KBM-7 (cell line): ENCODE results near the gene PRKCA.

Experiments used
- DNase-seq: peaks from one replicate; pipeline ENCODE4 v3.0.0-alpha.2; 2015
- in situ Hi-C: fragments of 300-500 bp; cut with MboI; formaldehyde crosslinking; loops from 2 replicates; pipeline ENCODE4 v1.14.3; 2020; ENCODE audit warnings: low sequenced_read_pairs, low pct_unique_long_range_greater_than_20kb, mixed read lengths

Gene PRKCA

GRCh38 chr17:66564992-66565465 is 262.6 kb downstream of the PRKCA start:
- in situ Hi-C loops = no loop called here
- no peak for DNase-seq

DNA sequence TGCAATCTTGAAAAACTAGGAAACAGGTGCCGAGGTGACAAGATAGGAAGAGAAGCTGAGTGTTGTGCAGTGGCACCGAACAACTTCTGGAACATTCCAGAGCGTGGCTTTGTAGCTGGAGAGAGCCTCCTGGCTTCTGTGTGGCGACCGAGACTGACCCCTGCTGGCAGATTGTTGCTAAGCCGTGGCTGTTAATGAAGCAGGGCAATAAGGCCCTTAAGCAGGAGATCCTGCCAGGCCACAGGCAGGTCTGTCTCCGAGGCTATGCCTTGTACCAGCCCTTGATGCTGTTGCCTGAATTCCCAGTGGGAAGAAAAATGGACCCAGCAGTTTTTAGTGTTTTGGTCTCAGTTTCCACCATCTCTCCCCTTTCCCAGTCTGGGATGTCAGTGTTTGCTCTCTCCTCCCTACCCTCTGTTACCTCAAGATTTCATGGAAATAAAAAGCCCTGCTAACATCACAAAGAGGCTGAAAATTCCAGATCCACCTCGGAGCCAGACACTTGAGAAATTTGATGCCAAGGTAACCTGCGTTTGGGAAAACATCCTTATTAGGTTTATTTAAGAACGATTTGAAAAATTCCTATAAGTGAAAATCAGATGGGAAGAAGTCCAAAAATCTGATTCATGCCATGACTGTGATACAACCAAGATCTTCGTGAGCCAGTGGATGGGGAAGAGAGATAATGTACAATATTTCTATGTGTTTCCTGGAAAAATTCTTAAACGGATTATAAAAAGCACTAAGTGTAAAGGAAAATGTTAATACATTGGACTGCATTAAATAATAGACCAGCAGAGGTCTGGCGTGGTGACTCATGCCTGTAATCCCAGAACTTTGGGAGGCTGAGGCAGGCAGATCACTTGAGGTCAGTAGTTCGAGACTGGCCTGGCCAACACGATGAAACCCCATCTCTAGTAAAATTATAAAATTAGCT is 265.1 kb downstream of the PRKCA start:
- peak; percentile 81 for DNase-seq
- in situ Hi-C loops = no loop called here

GRCh38 chr17:66569572-66569971 is 267.2 kb downstream of the PRKCA start:
- DNase-seq = no peak
- in situ Hi-C loops = no loop called here

DNA sequence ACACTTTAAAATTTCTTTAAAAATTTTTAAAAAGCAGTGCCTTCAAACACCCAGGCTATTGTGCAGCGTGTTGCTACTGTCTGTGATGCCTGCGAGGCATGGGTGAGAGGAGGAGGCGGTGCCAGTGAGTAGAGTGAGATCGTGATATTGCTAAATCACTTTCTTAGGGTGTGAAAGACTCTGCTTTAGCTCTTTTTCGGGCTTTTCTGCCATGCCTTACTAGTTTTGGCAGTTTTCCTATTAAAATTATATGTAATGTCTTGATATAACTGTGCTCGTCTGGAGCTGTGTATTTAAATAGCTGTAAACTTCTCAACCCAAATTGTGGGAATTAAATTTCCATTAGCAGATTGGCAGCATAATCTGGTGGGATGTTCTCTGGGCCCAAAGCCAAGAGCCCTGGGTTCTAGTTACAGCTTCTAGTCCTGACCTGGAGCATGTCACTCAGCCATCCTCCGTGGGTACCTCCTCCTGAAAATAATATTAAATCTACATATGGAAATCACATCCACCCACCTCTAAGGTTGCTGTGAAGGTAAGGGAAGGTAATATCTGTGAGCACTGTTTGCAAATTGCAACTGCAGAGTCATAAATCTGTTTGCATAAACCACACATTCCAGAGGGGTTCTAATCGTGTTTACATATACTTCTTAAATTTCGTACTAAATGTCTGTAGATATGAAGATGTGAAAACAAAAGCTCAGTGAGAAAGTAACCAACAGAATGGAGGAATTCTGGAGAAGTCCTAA is 268.2 kb downstream of the PRKCA start:
- in situ Hi-C loops = no loop called here
- no peak for DNase-seq

GRCh38 chr17:66571745-66572144 is 269.3 kb downstream of the PRKCA start:
- DNase-seq = no peak
- in situ Hi-C loops = no loop called here

DNA sequence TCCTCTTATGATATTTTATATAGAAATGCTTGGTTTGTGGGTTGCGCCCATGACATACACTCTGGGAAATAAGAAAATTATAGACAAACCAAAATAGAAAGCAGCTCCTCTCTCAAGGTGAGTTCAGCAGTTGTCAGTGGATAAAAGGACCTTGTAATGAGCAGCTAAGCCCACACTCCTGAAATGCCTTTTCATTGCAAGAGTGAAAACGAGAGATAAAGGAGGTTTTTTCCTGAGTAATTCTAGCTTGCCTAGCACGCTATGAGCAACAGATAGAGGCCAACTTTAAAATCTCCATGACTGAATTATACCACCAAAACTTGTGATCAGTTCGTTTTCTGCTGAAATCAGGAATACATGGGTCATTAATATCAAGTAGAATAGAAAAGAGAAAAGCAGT is 270.7 kb downstream of the PRKCA start:
- DNase-seq = no peak
- in situ Hi-C loops = no loop called here

- in situ Hi-C loops = no loop called here
- DNase-seq = no peak
Observed at GRCh38 chr17:66574123-66574522, 271.7 kb downstream of the PRKCA start.

DNA sequence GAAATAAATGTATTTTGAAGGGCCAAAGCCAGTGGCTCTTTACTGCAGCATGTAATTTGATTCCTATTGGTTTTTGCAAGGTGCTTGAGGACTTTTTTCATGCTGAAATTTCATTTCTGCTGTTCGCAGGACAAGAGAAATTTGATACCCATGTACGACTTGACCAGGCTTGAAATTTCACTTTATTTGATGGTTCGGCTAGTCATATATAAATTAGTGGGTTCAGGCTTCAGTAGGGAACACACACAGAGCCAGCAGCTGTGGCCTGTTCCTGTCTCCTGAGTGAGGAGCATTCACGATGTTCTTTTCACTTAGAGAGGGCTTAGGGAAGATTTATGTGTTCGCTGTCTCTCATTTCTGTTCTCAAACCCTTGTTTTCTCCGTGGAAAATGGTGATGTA is 274.1 kb downstream of the PRKCA start:
- DNase-seq = no peak
- in situ Hi-C loops = no loop called here

GRCh38 chr17:66577041-66577440 is 274.6 kb downstream of the PRKCA start:
- DNase-seq = no peak
- in situ Hi-C loops = no loop called here

- in situ Hi-C loops = no loop called here
- no peak for DNase-seq
Observed at GRCh38 chr17:66578781-66579489, 276.5 kb downstream of the PRKCA start.

DNA sequence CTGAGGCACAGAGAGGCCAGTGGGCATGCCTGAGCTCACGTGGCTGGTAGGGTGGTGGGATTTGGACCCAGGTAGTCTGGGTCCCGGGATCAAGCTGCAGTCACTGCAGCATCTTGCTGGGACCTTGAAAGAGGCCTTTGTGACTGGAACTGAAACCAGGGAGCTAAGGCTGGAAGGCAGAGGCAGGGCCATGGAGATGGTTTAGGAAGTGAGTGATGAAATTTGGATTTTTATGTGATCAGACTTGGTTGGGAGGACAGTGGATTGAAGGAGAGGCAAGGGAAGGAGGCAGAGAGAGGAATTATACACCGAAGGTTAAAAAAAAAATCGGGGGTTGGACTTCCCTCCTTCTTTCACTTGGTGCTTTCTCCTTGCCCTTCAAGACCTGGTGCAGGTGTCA is 277.1 kb downstream of the PRKCA start:
- in situ Hi-C loops = no loop called here
- DNase-seq = no peak

GRCh38 chr17:66580184-66580955 is 278.0 kb downstream of the PRKCA start:
- no peak for DNase-seq
- in situ Hi-C loops = no loop called here

DNA sequence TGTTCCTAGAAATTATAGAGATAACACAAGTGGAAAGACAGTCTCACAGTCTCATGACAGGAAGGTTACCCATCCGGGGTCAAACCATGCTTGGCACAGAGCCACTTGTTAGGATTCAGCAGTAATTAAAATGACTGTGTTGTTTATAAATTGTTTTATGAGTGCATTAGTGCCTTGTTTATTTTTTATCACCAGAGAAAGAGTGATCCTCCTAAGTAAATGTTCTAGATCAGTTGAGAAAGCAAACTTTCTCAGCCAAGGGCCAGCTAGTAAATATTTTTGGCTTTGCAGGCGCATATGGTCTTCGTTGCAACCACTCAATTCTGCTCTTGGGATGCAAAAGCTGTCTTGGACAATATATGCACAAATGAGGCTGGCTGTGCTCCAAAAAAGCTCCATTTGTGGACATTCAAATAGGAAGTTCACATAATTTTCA is 278.6 kb downstream of the PRKCA start:
- DNase-seq = no peak

DNA sequence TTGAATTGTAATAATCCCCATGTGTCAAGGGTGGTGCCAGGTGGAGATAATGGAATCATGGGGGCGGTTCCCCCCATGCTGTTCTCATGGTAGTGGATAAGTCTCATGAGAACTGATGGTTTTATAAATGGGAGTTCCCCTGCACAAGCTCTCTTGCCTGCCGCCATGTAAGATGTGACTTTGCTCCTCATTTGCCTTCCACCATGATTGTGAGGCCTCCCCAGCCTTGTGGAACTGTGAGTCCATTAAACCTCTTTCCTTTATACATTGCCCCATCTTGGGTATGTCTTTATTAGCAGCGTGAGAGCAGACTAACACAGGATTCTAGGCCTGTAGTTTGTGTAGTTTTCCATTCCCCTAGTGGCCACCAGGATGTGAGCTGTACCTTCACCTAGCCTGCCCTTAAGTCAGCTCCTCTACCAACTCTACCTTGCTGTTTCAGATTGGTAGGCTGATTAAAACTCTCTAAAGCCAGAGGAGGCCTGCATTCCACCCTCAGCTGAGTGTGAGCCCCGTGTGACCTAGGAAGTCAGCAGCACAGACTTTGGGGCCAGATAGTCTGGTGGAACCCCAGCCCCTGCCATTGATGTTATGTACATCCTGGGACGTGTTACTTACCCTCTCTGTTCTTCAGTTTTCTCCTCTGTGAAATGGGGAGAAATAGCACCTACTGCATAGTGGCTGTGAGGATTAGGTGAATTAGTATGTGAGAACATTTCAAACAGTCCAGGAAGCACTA is 280.1 kb downstream of the PRKCA start:
- in situ Hi-C loops = no loop called here
- DNase-seq = no peak

More for the DNA sequence above, 278.6 kb downstream of the PRKCA start:
- in situ Hi-C loops = no loop called here

DNA sequence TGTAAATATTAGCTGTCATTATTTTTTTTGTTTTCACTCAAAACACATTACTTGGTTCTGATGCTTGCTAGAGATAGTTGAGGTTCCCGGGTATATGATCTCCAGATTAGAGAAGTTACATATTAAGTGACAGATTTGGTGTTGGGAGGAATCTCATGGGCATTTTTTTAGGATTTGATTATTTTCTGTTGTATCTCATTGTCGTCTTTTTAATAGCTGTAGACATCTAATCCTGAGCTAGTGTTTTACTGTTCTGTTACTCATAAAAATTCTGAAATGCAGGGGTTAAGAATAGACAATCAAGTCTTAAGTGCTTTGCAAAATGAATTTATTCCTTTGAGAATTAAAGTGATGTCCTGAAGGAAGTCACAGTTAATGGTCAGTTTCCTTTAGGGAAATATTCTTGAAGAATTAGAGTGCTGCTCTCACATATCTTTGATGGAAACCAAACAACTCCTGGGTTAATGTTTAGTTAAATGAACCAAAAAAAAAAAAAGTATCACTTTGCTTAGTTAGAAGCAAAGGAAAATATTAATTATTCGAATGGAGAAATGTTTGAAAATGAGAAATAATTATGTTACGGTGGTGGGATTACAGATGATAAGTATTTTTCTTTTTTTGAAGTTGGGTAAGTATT is 280.8 kb downstream of the PRKCA start:
- DNase-seq = no peak
- in situ Hi-C loops = no loop called here

- DNase-seq = no peak
- in situ Hi-C loops = no loop called here
Observed at GRCh38 chr17:66584927-66585326, 282.5 kb downstream of the PRKCA start.

- in situ Hi-C loops = no loop called here
- no peak for DNase-seq
Observed at GRCh38 chr17:66585472-66585871, 283.1 kb downstream of the PRKCA start.

GRCh38 chr17:66589892-66590291 is 287.5 kb downstream of the PRKCA start:
- in situ Hi-C loops = no loop called here
- no peak for DNase-seq
